MCF 10A (cell line): ENCODE measurements around the gene STXBP6. TPM values are rescaled to one million over a fixed set of nuclear protein-coding genes. Genes with fewer than 3 reads are reported as not detected.

ENCODE experiments used
- BruUV-seq: library from RNA; stranded (reverse); fragments of 400-500 nt; replicated peaks from 2 replicates; lab custom pipeline; 2021; lab: Mats Ljungman, UMichigan
- CTCF ChIA-PET: fragments of 300-600 bp; sonication (Branson Sonifier 250); formaldehyde crosslinking; extraction: SDS; loops from one replicate; lab custom pipeline; 2021; ENCODE audit warnings: antibody characterized with exemption, inconsistent platforms; lab: Yijun Ruan, JAX
- POLR2A ChIA-PET: fragments of 300-600, 350-650 bp; sonication (Branson Sonifier 250); formaldehyde crosslinking; extraction: SDS; loops from one replicate; lab custom pipeline; 2020; ENCODE audit warnings: antibody characterized with exemption, inconsistent platforms; lab: Yijun Ruan, JAX
- DNase-seq: peaks from one replicate; pipeline ENCODE4 v3.0.0-alpha.2; 2018; ENCODE audit not compliant: unreplicated experiment
- H3K27ac Mint-ChIP-seq: one replicate; pipeline ENCODE4 v1.8.0; 2022; ENCODE audit warnings: mild to moderate bottlenecking, low read depth, mixed read lengths; ENCODE audit not compliant: unreplicated experiment
- H3K27me3 Mint-ChIP-seq: one replicate; pipeline ENCODE4 v1.8.0; 2022; ENCODE audit warnings: mixed read lengths; ENCODE audit not compliant: insufficient read depth, unreplicated experiment
- H3K36me3 Mint-ChIP-seq: one replicate; pipeline ENCODE4 v1.8.0; 2022; ENCODE audit warnings: mild to moderate bottlenecking, moderate library complexity, mixed read lengths; ENCODE audit not compliant: insufficient read depth, unreplicated experiment
- H3K4me1 Mint-ChIP-seq: one replicate; pipeline ENCODE4 v1.8.0; 2022; ENCODE audit warnings: mixed read lengths; ENCODE audit not compliant: insufficient read depth, unreplicated experiment
- H3K4me3 Mint-ChIP-seq: one replicate; pipeline ENCODE4 v1.8.0; 2022; ENCODE audit warnings: mild to moderate bottlenecking, moderate library complexity, mixed read lengths; ENCODE audit not compliant: unreplicated experiment
- H3K9me3 Mint-ChIP-seq: one replicate; pipeline ENCODE4 v1.8.0; 2022; ENCODE audit warnings: mixed read lengths; ENCODE audit not compliant: unreplicated experiment
- CTCF ChIP-seq: fragments of 200-600 bp; IDR thresholded peaks from one replicate; pipeline ENCODE4 v1.8.0; 2022; ENCODE audit warnings: antibody characterized with exemption, mild to moderate bottlenecking; ENCODE audit not compliant: unreplicated experiment
- intact Hi-C: fragments of 100-400 bp; cut with micrococcal nuclease; formaldehyde crosslinking; loops from 2 replicates; pipeline ENCODE4 v1.14.1; 2022
- total RNA-seq: library from RNA; stranded (reverse); gene quantifications from 2 replicates; pipeline ENCODE4 v1.2.3, GENCODE V29; 2022

STXBP6 gene
- total RNA-seq, 1 experiment from 2014 or later, result not detected

GRCh38 chr14:24966579-24966964, 83.4 kb downstream of the STXBP6 start:
- H3K36me3 Mint-ChIP-seq, result no peaks in the 10 kb centered on the region
- H3K27me3 Mint-ChIP-seq, result no peaks in the 10 kb centered on the region
- no peak for DNase-seq
- H3K27ac Mint-ChIP-seq, result no peak overlapping the region
- intact Hi-C loops, result no loop called here
- no peak for TF ChIP-seq CTCF
- ChIA-PET POLR2A (no interaction called here), CTCF (no interaction called here)
- no TSS peak for BruUV-seq
- no peaks in the 10 kb centered on the region for H3K4me1 Mint-ChIP-seq
- no peaks in the 10 kb centered on the region for H3K9me3 Mint-ChIP-seq
- H3K4me3 Mint-ChIP-seq, result no peak overlapping the region

- H3K9me3 Mint-ChIP-seq, result no peaks in the 10 kb centered on the region
- no peak overlapping the region for H3K4me3 Mint-ChIP-seq
- no peak for DNase-seq
- POLR2A ChIA-PET, result no interaction called here
- no peaks in the 10 kb centered on the region for H3K27me3 Mint-ChIP-seq
- no peak for TF ChIP-seq CTCF
- no peaks in the 10 kb centered on the region for H3K4me1 Mint-ChIP-seq
- no peak overlapping the region for H3K27ac Mint-ChIP-seq
- no peaks in the 10 kb centered on the region for H3K36me3 Mint-ChIP-seq
- intact Hi-C loops, result no loop called here
- no TSS peak for BruUV-seq
- CTCF ChIA-PET, result no interaction called here
Measured at GRCh38 chr14:24965934-24966578, 83.9 kb downstream of the STXBP6 start.

- CTCF ChIA-PET, result no interaction called here
- intact Hi-C loops, result no loop called here
- Mint-ChIP-seq H3K36me3 (no peaks in the 10 kb centered on the region), H3K27ac (no peak overlapping the region), H3K4me1 (no peaks in the 10 kb centered on the region), H3K27me3 (no peaks in the 10 kb centered on the region), H3K9me3 (no peaks in the 10 kb centered on the region), H3K4me3 (no peak overlapping the region)
- DNase-seq, result no peak
- no peak for TF ChIP-seq CTCF
- no TSS peak for BruUV-seq
- POLR2A ChIA-PET, result no interaction called here
Measured at GRCh38 chr14:24965578-24965933, 84.4 kb downstream of the STXBP6 start.

- Mint-ChIP-seq H3K4me1 (no peaks in the 10 kb centered on the region), H3K36me3 (no peaks in the 10 kb centered on the region), H3K9me3 (no peaks in the 10 kb centered on the region), H3K4me3 (no peak overlapping the region), H3K27ac (no peak overlapping the region), H3K27me3 (no peaks in the 10 kb centered on the region)
- no peak for DNase-seq
- no peak for TF ChIP-seq CTCF
- POLR2A ChIA-PET, result no interaction called here
- CTCF ChIA-PET, result no interaction called here
- BruUV-seq, result no TSS peak
- intact Hi-C loops, result no loop called here
Measured at GRCh38 chr14:24964591-24964990, 85.4 kb downstream of the STXBP6 start.
